ENCODE results near the gene ARL4D.

DNA sequence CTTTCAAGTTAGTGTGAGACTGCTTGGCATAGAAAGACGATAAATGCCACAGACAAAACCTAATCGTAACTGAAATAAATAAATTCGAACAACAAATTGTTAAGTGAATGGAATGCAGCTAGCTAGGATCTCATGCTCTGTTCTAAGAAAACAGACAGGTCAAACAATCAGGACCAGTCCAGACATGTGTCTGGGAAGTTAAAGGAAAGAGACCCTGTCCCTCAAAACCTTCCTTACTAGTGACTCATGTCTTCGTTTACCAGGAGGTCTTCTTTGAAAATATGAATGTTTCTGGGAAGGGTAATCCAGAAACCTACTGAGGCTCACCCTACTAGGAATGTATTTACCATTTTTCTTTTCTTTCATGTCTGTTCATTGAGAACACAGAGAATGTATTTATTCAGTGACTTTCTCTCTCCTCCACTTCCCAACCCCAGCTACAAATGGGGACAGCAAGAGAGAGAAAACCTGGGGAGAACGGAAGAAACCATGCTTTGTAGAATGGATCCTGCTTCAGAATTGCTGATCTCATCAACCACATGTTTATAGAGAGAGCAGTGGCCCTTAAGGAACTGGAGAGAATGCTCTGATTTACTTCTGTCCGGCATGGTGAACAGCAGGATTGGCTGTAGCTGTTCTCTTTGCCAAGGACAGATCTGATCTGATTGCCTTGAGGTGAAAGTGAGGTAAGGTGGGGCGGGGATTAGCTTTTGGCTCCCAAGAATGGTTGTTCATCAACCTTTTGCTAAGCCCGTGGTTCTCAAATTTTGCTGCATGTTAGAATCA is 45.6 kb downstream of the ARL4D start:
- TF ChIP-seq POLR2A (IDR thresholded peaks at IDR 0.05) = no peak
- TF ChIP-seq, protein P1, sequence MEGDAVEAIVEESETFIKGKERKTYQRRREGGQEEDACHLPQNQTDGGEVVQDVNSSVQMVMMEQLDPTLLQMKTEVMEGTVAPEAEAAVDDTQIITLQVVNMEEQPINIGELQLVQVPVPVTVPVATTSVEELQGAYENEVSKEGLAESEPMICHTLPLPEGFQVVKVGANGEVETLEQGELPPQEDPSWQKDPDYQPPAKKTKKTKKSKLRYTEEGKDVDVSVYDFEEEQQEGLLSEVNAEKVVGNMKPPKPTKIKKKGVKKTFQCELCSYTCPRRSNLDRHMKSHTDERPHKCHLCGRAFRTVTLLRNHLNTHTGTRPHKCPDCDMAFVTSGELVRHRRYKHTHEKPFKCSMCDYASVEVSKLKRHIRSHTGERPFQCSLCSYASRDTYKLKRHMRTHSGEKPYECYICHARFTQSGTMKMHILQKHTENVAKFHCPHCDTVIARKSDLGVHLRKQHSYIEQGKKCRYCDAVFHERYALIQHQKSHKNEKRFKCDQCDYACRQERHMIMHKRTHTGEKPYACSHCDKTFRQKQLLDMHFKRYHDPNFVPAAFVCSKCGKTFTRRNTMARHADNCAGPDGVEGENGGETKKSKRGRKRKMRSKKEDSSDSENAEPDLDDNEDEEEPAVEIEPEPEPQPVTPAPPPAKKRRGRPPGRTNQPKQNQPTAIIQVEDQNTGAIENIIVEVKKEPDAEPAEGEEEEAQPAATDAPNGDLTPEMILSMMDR (IDR thresholded peaks at IDR 0.05) = no peak
